Panc1 (cell line): ENCODE data around the gene SDK2. TPM values are rescaled to one million over a fixed set of nuclear protein-coding genes. Genes with fewer than 3 reads are reported as not detected.
A peak's percentile ranks its signal among the peaks of the same experiment; 100 is the strongest.

Experiments used
- ATAC-seq: fragments of 200-7000 bp; cut with Tn5 transposase; 2 replicates; pipeline ENCODE4 v1.9.1; 2020; ENCODE audit warnings: mild to moderate bottlenecking, moderate library complexity
- BruUV-seq: library from RNA; stranded (reverse); fragments of 400-500 nt; replicated peaks from 2 replicates; lab custom pipeline; 2021; lab: Mats Ljungman, UMichigan
- CTCF ChIA-PET: fragments of 300-600 bp; sonication (Branson Sonifier 250); formaldehyde crosslinking; loops from one replicate; lab custom pipeline; 2022; ENCODE audit warnings: antibody characterized with exemption; lab: Charles Lee
- POLR2A ChIA-PET: fragments of 300-600 bp; sonication (Branson Sonifier 250); formaldehyde crosslinking; loops from one replicate; lab custom pipeline; 2022; ENCODE audit warnings: antibody characterized with exemption; lab: Charles Lee
- DNase-seq: peaks from one replicate; pipeline ENCODE4 v3.0.0-alpha.2; 2010; ENCODE audit warnings: low read depth, low spot score
- H3K27ac ChIP-seq: 2 replicates; pipeline ENCODE4 v1.5.1; 2011; ENCODE audit warnings: mild to moderate bottlenecking, low read length, inconsistent platforms
- H3K27me3 ChIP-seq: fragments of 200-500 bp; sonication (Bioruptor generic); 2 replicates; pipeline ENCODE4 v1.6.0; 2014; ENCODE audit warnings: low read length, inconsistent platforms; ENCODE audit not compliant: control insufficient read depth, insufficient read depth
- H3K36me3 ChIP-seq: fragments of 200-500 bp; sonication (Bioruptor generic); 2 replicates; pipeline ENCODE4 v1.5.1; 2014; ENCODE audit warnings: inconsistent platforms, mild to moderate bottlenecking, low read length, moderate library complexity; ENCODE audit not compliant: control insufficient read depth, insufficient read depth
- H3K4me1 ChIP-seq: 2 replicates; pipeline ENCODE4 v1.5.1; 2011; ENCODE audit warnings: inconsistent platforms, mild to moderate bottlenecking, low read length, moderate library complexity; ENCODE audit not compliant: control insufficient read depth, insufficient read depth
- H3K4me3 ChIP-seq, 2 experiments: 2 replicates each; pipeline ENCODE4 v1.5.1; 2011 to 2012; ENCODE audit warnings: low read depth in 2 of 2, low read length in 2 of 2, mild to moderate bottlenecking in 2 of 2, inconsistent platforms in 1 of 2, moderate library complexity in 1 of 2
- H3K9me3 ChIP-seq: fragments of 200-500 bp; sonication (Bioruptor generic); 2 replicates; pipeline ENCODE4 v1.5.1; 2014; ENCODE audit warnings: low read depth, mild to moderate bottlenecking, inconsistent platforms, low read length, moderate library complexity; ENCODE audit not compliant: control insufficient read depth, insufficient read depth
- CTCF ChIP-seq: fragments of 450-650 bp; IDR thresholded peaks from 2 replicates; pipeline ENCODE4 v1.5.1; 2017; ENCODE audit warnings: mild to moderate bottlenecking
- POLR2AphosphoS5 ChIP-seq: IDR thresholded peaks from 2 replicates; pipeline ENCODE4 v1.6.1; 2012; ENCODE audit warnings: mild to moderate bottlenecking, low read depth, low read length, moderate library complexity
- REST ChIP-seq, 2 experiments: IDR thresholded peaks; 2 replicates each; pipeline ENCODE4 v1.6.1; 2011 to 2012; ENCODE audit warnings: low read depth in 2 of 2, control low read depth in 1 of 2, low read length in 1 of 2, mild to moderate bottlenecking in 1 of 2, moderate library complexity in 1 of 2; ENCODE audit not compliant: insufficient read depth in 1 of 2
- SIN3A ChIP-seq: IDR thresholded peaks from 2 replicates; pipeline ENCODE4 v1.6.1; 2012; ENCODE audit warnings: low read depth, mild to moderate bottlenecking, low read length, moderate library complexity, borderline replicate concordance; ENCODE audit not compliant: insufficient read depth
- TCF7L2 ChIP-seq: IDR thresholded peaks from 2 replicates; pipeline ENCODE4 v1.6.1; 2011; ENCODE audit warnings: mild to moderate bottlenecking, low read depth, low read length, inconsistent platforms
- in situ Hi-C: cut with HindIII; loops from 2 replicates; pipeline ENCODE4 v1.10.0; 2016; ENCODE audit warnings: low sequenced_read_pairs, low pct_unique_long_range_greater_than_20kb
- intact Hi-C: fragments of 100-400 bp; cut with micrococcal nuclease; formaldehyde crosslinking; loops from one replicate; pipeline ENCODE4 v1.10.0; 2022; ENCODE audit not compliant: unreplicated experiment
- total RNA-seq: library from RNA; stranded (reverse); gene quantifications from one replicate; pipeline ENCODE4 v1.2.1, GENCODE V29; 2021; ENCODE audit not compliant: unreplicated experiment

Gene SDK2
- total RNA-seq, 1 experiment from 2014 or later: 0.41 TPM

- Histone ChIP-seq H3K36me3 (no peaks in the 10 kb centered on the region), H3K27ac (peak overlapping the region; percentile 76), H3K27me3 (no peaks in the 10 kb centered on the region), H3K4me3 (no peak overlapping the region), H3K4me1 (peaks cover 68% of the 10 kb centered on the region), H3K9me3 (no peaks in the 10 kb centered on the region)
- TSS peak; percentile 5 for BruUV-seq
- in situ Hi-C loops: no loop called here
- intact Hi-C loops: no loop called here
- no peak for TF ChIP-seq TCF7L2
- no peak for TF ChIP-seq REST (IDR thresholded peaks at IDR 0.05; ENCODE audit: insufficient read depth in 1 of 2, low read depth in 2 of 2, low read length in 1 of 2)
- TF ChIP-seq SIN3A: no peak
- TF ChIP-seq CTCF: no peak
- TF ChIP-seq POLR2AphosphoS5: no peak
- no peak for DNase-seq
- CTCF ChIA-PET: no interaction called here
- ATAC-seq: no peak
- POLR2A ChIA-PET: no interaction called here
Observed at GRCh38 chr17:73300392-73300791, 343.9 kb downstream of the SDK2 start.

DNA sequence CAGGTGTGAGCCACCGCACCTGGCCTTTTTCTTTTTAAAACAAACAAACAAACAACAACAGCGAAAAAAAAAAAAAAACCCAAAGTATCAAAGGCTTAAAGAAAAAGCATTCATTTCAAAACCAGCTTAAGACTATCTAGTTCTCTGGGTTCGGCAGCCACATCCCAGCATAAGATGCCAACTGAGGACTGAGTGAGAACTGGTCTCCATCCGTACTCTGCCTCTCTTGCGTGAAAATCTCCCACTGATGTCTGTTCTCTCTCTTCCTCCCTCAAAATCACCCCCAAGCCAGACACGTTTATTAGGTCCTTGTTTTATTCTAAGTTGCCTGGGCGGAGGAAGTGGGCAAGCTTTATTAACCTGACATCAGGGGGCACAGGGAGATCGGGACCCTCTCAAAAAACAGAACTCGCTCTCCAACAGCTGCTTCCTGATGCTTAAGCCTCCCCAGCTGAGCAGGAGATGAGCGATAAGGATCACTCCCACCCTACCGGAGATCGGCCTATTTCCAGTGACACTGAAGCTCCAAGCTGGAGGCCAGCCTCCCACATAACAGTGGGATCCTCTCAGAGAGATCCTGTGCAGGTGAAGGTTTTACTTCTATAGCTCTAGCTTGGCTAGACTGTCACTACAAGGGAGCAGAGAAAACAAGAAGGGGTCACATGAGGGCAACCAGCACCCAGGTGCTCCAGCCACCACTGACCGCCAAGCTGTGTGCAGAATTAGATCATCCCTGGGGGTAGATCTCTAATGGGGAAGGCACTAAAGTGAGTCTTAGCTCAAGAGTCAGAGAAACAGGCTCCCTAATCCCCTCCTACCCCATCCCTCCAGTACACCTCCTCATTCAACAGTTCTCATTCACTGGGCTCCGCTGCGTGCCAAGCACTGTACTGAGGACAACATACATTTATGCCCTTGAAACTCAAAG lies 346.0 kb downstream of the SDK2 start:
- POLR2A ChIA-PET: interaction anchor here (0.6 kb wide), 2 partner anchors 10 to 691 kb away, joined by 3 read pairs; no protein-coding TSS in a partner anchor
- CTCF ChIA-PET: interaction anchor here (1.2 kb wide), 1 partner anchor 72 kb away, joined by 4 read pairs; no protein-coding TSS in a partner anchor
- TF ChIP-seq POLR2AphosphoS5: no peak
- TF ChIP-seq TCF7L2: no peak
- TF ChIP-seq REST (IDR thresholded peaks at IDR 0.05; ENCODE audit: insufficient read depth in 1 of 2, low read depth in 2 of 2, low read length in 1 of 2): no peak
- no peak for TF ChIP-seq SIN3A
- TF ChIP-seq CTCF: no peak
- Histone ChIP-seq H3K27me3 (no peaks in the 10 kb centered on the region), H3K4me1 (peaks cover 58% of the 10 kb centered on the region), H3K4me3 (no peak overlapping the region), H3K9me3 (no peaks in the 10 kb centered on the region), H3K27ac (peak overlapping the region; percentile 68), H3K36me3 (no peaks in the 10 kb centered on the region)
- in situ Hi-C loops: no loop called here
- intact Hi-C loops: no loop called here
- ATAC-seq (peak; percentile 49), DNase-seq (no peak)
- no TSS peak for BruUV-seq
